ENCODE data around the gene TRMU. TPM values are rescaled to one million over a fixed set of nuclear protein-coding genes. Genes with fewer than 3 reads are reported as not detected.
A peak's percentile ranks its signal among the peaks of the same experiment; 100 is the strongest.

The TRMU gene
- total and polyA plus RNA-seq, 5 donors = 31.5 to 48.7 (median 40.2) TPM

DNA sequence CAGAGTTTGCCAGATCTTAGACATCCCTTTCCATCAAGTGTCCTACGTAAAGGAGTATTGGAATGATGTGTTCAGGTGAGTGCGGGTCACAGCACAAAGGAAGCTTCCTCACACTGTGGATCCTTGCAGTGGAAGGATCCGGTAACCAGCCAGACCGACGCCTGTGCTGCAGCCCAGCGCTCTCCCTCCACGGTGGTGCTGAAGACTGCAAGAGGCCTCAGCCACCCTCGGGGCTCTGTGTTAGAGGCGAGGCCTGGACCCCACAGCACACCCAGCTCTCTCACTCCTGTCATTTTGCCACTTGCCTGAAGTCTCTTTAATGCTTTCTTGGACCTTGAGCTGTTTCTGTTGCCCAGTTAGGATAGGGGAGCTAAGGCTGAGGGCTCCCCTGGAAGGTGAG lies 2.4 kb downstream of the TRMU start:
- intact Hi-C loops (cut with DNase I) = no loop called here
- Histone ChIP-seq H3K4me1 (ENCODE audit: control insufficient read depth, insufficient read depth, low read length) (no peaks in the 10 kb centered on the region), H3K27me3 (ENCODE audit: control insufficient read depth, insufficient read depth) (no peaks in the 10 kb centered on the region), H3K9me3 (ENCODE audit: control insufficient read depth, low read length) (no peaks in the 10 kb centered on the region), H3K27ac (ENCODE audit: low read length) (no peak overlapping the region), H3K4me3 (ENCODE audit: low read length) (no peak overlapping the region)
- WGBS = 66% methylated on average over 9 of the region's 9 CpGs
- no peak for ATAC-seq
- DNase-seq = peak in 1 of 3 donors; percentile 49

DNA sequence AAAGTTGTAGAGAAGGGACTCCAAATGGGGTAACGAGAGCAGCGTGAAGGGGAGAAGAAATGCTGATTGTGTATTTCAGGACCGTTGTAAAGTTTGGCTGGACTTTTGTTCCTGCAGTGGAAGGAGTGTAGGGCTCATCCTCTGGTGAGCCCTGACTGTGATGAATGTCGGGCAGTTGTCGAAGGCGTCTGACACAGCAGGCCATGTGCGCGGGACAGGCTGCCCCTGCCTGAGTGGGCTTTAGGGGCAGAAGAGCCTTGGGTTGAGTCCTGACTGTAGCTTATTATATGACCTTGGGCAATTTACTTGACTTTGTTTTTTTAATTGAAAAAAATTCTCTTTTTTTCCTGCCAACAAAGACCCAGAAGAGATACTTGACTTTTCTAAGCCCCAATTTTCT lies 3.1 kb downstream of the TRMU start:
- ATAC-seq (no peak), DNase-seq (peak in 1 of 3 donors; percentile 30)
- Histone ChIP-seq H3K4me3 (ENCODE audit: low read length) (no peak overlapping the region), H3K9me3 (ENCODE audit: control insufficient read depth, low read length) (no peaks in the 10 kb centered on the region), H3K27me3 (ENCODE audit: control insufficient read depth, insufficient read depth) (no peaks in the 10 kb centered on the region), H3K27ac (ENCODE audit: low read length) (peak overlapping the region; percentile 48), H3K4me1 (ENCODE audit: control insufficient read depth, insufficient read depth, low read length) (no peaks in the 10 kb centered on the region)
- 83% methylated on average over 8 of the region's 8 CpGs for WGBS
- intact Hi-C loops (cut with DNase I) = no loop called here

DNA sequence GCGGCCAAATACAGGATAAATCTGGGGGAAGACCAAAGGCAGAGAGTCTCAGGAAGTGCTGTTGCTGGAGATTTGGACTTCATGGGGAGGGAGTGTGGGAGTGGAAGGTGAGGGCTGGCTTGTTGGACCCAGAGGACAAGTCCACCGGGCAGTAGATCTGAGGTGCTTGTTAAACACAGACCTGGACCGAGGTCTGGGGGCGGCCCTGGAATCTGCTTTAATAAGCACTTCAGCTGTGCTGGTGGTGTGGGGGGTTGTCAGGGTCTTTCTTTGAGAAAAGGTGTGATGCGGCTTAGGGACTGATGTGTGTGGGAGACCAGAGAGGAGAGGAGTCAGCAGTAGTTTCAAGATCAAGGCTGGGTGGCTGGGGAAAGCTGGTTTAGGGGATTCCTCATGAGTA lies 4.4 kb downstream of the TRMU start:
- no peak overlapping the region for H3K4me3 ChIP-seq (ENCODE audit: low read length)
- no peak overlapping the region for H3K27ac ChIP-seq (ENCODE audit: low read length)
- WGBS = 92% methylated on average over 5 of the region's 5 CpGs
- H3K9me3 ChIP-seq (ENCODE audit: control insufficient read depth, low read length) = no peaks in the 10 kb centered on the region
- no peak for ATAC-seq
- DNase-seq = peak in 1 of 3 donors; percentile 30
- no peaks in the 10 kb centered on the region for H3K4me1 ChIP-seq (ENCODE audit: control insufficient read depth, insufficient read depth, low read length)
- intact Hi-C loops (cut with DNase I) = no loop called here
- no peaks in the 10 kb centered on the region for H3K27me3 ChIP-seq (ENCODE audit: control insufficient read depth, insufficient read depth)

DNA sequence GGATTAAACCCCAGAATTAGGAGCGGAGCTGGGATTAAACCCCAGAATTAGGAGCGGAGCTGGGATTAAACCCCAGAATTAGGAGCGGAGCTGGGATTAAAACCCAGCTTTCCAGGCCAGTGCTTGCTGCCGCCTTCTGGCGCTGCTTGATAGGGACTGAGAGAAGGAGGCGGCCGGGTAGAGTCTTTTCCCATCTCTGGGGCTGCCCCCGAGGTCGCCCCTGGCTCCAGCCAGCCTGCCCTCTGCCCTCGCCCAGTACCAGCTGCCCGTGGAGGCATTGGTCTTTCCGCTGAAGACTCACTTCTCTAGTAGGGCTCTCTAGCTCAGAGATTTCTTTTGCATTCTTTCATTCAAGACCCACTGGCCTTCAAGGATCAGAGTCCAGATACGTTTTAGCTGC lies 5.2 kb downstream of the TRMU start:
- DNase-seq = peak in 1 of 3 donors; percentile 47

DNA sequence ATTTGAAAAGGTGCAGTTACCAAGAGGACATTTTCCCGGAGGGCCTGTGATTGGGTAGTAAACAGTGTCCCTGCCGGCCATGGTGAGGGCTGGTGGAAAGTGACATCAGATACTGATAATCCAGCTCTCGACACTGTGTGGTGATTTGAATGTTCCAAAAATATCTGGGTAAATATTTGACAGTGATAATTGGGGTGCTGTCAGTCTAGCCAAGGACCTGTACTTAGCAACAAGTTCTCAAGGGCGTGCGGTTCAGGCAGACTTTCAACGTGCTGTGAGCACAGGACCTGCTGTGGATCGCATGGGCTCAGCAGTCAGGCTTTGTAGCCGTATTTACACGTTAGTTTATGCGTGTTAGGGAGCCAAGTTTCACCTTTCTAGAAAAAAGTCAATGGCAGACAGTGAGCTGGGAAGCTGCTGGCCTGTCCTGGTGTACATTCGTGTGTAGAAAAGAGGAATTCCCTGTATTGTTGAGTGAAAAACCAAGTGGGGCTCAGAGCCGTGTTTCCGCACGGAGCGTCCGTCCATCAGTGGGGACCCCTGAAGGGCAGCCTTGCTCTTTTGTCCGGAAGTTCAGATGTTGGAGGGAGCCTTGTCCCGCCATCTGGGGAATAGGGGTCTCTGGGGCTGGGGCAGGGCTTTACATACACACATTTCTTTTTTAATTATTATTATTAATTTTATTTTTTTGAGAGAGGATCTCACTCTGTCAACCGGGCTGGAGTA lies 11.3 kb downstream of the TRMU start:
- DNase-seq (peak in 1 of 3 donors; percentile 74), ATAC-seq (peak; percentile 70 to 79)
- H3K9me3 ChIP-seq (ENCODE audit: control insufficient read depth, low read length) = no peaks in the 10 kb centered on the region
- no peak overlapping the region for H3K4me3 ChIP-seq (ENCODE audit: low read length)
- intact Hi-C loops (cut with DNase I) = no loop called here
- H3K27me3 ChIP-seq (ENCODE audit: control insufficient read depth, insufficient read depth) = no peaks in the 10 kb centered on the region
- peaks cover 3% of the 10 kb centered on the region for H3K4me1 ChIP-seq (ENCODE audit: control insufficient read depth, insufficient read depth, low read length)
- peak overlapping the region; percentile 98 for H3K27ac ChIP-seq (ENCODE audit: low read length)
- WGBS = 73% methylated on average over 19 of the region's 19 CpGs

More for the DNA sequence above, 5.2 kb downstream of the TRMU start:
- Histone ChIP-seq H3K4me1 (ENCODE audit: control insufficient read depth, insufficient read depth, low read length) (no peaks in the 10 kb centered on the region), H3K27me3 (ENCODE audit: control insufficient read depth, insufficient read depth) (no peaks in the 10 kb centered on the region), H3K4me3 (ENCODE audit: low read length) (no peak overlapping the region), H3K9me3 (ENCODE audit: control insufficient read depth, low read length) (no peaks in the 10 kb centered on the region), H3K27ac (ENCODE audit: low read length) (no peak overlapping the region)
- ATAC-seq = no peak
- intact Hi-C loops (cut with DNase I) = no loop called here
- 91% methylated on average over 13 of the region's 13 CpGs for WGBS

DNA sequence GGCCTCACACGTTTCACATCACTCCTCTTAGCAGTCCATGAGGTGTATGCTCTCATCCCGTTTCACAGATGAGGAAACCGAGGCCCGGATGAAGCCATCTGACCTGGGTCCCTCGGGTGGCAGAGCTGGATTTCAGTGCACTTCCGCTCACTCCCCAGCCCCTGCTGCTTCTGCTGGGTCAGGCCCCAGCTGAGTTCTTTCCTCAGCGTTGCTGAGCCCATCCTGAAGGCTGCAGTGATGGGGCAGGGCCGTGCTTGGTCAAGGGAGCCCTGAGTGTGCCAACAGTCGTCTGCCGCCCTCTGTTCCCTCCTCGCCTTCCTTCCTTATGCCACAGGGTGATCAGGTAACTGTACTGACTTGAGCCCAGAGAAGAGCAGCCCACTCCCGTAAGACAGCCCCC lies 12.1 kb downstream of the TRMU start:
- Histone ChIP-seq H3K27ac (ENCODE audit: low read length) (peak overlapping the region; percentile 89), H3K4me1 (ENCODE audit: control insufficient read depth, insufficient read depth, low read length) (peaks cover 3% of the 10 kb centered on the region), H3K4me3 (ENCODE audit: low read length) (no peak overlapping the region), H3K27me3 (ENCODE audit: control insufficient read depth, insufficient read depth) (no peaks in the 10 kb centered on the region), H3K9me3 (ENCODE audit: control insufficient read depth, low read length) (no peaks in the 10 kb centered on the region)
- 85% methylated on average over 12 of the region's 12 CpGs for WGBS
- intact Hi-C loops (cut with DNase I) = no loop called here
- ATAC-seq (no peak), DNase-seq (peak in 1 of 3 donors; percentile 43)

DNA sequence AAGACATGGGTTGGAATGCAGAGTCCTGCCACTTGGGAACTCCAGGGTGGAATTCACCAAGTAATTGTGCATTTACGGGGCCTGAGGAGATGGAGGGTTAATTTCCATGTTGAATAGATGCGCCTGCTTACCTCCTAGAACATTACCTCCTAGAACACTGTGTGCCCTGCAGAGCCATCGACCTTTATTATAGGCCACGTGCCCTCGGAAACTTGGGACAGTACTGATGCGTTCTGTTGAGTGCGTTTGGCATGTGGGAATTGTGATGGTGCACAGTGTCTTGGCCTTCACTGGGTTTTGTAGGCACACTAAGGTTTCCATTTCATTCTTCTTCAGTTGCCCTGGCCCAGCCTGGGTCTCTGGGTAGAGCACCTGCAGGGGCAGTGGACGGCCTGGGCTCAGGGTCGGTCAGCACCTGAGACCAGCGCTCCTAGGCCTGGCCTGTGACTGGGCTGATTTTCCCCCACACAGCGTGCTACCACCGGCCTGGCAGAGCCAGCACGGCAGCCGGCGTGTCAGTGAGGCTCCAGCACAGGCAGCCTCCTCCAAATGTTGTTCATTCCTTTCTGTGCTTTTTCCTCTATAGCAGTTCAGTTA lies 12.7 kb downstream of the TRMU start:
- Histone ChIP-seq H3K9me3 (ENCODE audit: control insufficient read depth, low read length) (no peaks in the 10 kb centered on the region), H3K4me1 (ENCODE audit: control insufficient read depth, insufficient read depth, low read length) (peaks cover 3% of the 10 kb centered on the region), H3K27me3 (ENCODE audit: control insufficient read depth, insufficient read depth) (no peaks in the 10 kb centered on the region), H3K4me3 (ENCODE audit: low read length) (no peak overlapping the region), H3K27ac (ENCODE audit: low read length) (peak overlapping the region; percentile 89)
- ATAC-seq (peak in 1 of 2 donors; percentile 22), DNase-seq (peak in 1 of 3 donors; percentile 30)
- WGBS = 83% methylated on average over 15 of the region's 15 CpGs
- intact Hi-C loops (cut with DNase I) = no loop called here

DNA sequence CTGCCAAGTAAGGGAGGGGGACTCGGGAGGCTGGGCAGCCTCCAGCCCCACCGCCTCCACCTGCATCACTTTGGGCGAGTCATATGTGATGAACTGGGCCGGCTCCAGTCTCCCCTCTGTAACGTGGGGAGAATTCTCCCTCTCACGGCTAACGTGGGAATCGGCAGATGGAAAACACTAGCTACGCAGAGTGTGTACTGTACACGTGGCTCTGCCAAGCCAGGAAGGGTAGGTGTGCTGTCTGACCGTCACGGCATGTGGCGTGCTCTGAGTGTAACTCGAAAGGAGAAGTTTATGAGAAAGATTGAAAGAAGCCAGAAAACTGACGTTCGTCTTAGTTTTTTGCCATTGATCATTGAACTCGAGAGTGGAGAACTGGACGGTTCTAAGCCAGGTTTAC lies 13.7 kb downstream of the TRMU start:
- Histone ChIP-seq H3K9me3 (ENCODE audit: control insufficient read depth, low read length) (no peaks in the 10 kb centered on the region), H3K27me3 (ENCODE audit: control insufficient read depth, insufficient read depth) (no peaks in the 10 kb centered on the region), H3K4me3 (ENCODE audit: low read length) (no peak overlapping the region), H3K4me1 (ENCODE audit: control insufficient read depth, insufficient read depth, low read length) (peaks cover 3% of the 10 kb centered on the region), H3K27ac (ENCODE audit: low read length) (peak overlapping the region; percentile 57)
- intact Hi-C loops (cut with DNase I) = no loop called here
- DNase-seq (peak in 1 of 3 donors; percentile 46), ATAC-seq (peak in 1 of 2 donors; percentile 7)
- 78% methylated on average over 18 of the region's 18 CpGs for WGBS

DNA sequence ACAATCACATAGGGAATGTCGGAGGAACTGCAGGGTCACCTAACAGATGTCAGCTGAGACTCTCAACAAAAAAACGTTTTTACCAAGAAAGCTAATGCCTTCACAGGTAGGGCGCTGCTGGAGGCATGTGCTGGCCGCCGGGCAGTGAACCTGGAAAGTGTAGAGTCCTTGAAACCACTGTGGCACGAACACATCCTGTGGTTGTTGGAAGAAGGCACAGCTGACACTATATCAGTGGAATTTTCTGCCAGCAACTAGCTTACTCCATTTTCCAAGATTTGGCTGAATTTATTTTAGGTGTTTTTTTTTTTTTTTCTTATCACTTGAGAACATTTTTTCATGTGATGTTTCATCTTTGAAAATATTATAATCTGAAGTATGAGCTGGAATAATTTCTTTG lies 14.2 kb downstream of the TRMU start:
- Histone ChIP-seq H3K4me3 (ENCODE audit: low read length) (no peak overlapping the region), H3K4me1 (ENCODE audit: control insufficient read depth, insufficient read depth, low read length) (peaks cover 3% of the 10 kb centered on the region), H3K27me3 (ENCODE audit: control insufficient read depth, insufficient read depth) (no peaks in the 10 kb centered on the region), H3K27ac (ENCODE audit: low read length) (peak overlapping the region; percentile 57), H3K9me3 (ENCODE audit: control insufficient read depth, low read length) (no peaks in the 10 kb centered on the region)
- intact Hi-C loops (cut with DNase I) = no loop called here
- peak in 1 of 3 donors; percentile 38 for DNase-seq
- no peak for ATAC-seq
- WGBS = 67% methylated on average over 6 of the region's 6 CpGs

DNA sequence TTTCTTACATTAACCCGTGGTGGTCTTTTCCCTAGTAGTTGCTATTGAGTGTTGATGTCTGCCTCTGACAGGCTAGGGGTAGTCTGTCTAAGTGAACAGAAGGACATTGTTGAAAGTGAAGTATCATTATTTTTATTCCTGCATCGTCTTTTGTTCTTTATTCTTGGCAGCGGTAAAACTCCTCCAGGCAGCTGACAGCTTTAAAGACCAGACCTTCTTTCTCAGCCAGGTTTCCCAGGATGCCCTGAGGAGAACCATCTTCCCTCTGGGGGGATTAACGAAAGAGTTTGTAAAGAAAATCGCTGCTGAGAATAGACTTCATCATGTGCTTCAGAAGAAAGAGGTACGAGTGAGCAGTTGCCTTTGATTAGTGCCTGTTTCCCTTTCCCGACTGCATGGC lies 14.6 kb downstream of the TRMU start:
- no peak for DNase-seq
- Histone ChIP-seq H3K27me3 (ENCODE audit: control insufficient read depth, insufficient read depth) (no peaks in the 10 kb centered on the region), H3K27ac (ENCODE audit: low read length) (no peak overlapping the region), H3K4me1 (ENCODE audit: control insufficient read depth, insufficient read depth, low read length) (peaks cover 3% of the 10 kb centered on the region), H3K4me3 (ENCODE audit: low read length) (no peak overlapping the region), H3K9me3 (ENCODE audit: control insufficient read depth, low read length) (no peaks in the 10 kb centered on the region)
- 70% methylated on average over 7 of the region's 7 CpGs for WGBS
- no peak for ATAC-seq
- intact Hi-C loops (cut with DNase I) = no loop called here

DNA sequence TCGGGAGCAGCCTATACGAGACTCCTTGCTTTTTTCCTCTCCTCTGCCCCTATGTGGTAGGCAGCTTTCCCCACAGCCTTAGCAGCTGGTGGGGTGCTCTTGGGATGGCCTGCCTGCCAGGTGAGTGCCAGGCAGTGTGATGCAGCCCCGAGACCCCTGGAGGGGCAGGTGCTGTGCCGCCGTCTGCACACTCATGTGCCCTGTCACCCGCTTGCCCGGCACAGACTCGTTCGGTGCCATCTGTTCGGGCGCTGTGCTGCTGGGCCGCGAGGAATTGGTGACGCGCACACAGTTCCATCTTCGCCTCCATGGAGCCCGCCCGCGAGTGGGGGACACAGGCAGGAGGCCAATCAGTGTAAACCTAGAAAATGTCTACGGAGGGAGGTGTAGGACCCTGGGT lies 15.1 kb downstream of the TRMU start:
- peak in 1 of 3 donors; percentile 46 for DNase-seq
- intact Hi-C loops (cut with DNase I) = no loop called here
- no peak for ATAC-seq
- Histone ChIP-seq H3K9me3 (ENCODE audit: control insufficient read depth, low read length) (no peaks in the 10 kb centered on the region), H3K27me3 (ENCODE audit: control insufficient read depth, insufficient read depth) (no peaks in the 10 kb centered on the region), H3K4me3 (ENCODE audit: low read length) (no peak overlapping the region), H3K4me1 (ENCODE audit: control insufficient read depth, insufficient read depth, low read length) (peaks cover 3% of the 10 kb centered on the region), H3K27ac (ENCODE audit: low read length) (no peak overlapping the region)
- 93% methylated on average over 20 of the region's 20 CpGs for WGBS
